GM21423 (cell line): ENCODE results near the gene FAM163B.
"Not testable (repeated sequence)": the region's sequence is repeated elsewhere in the genome, so short reads cannot be mapped to it uniquely, and the experiment has no call there.

Source experiments
- ATAC-seq: cut with Tn5 transposase; IDR thresholded peaks from one replicate; pipeline ENCODE4 v1.9.1; 2021; ENCODE audit warnings: mild to moderate bottlenecking, moderate library complexity; ENCODE audit not compliant: unreplicated experiment

Gene FAM163B

DNA sequence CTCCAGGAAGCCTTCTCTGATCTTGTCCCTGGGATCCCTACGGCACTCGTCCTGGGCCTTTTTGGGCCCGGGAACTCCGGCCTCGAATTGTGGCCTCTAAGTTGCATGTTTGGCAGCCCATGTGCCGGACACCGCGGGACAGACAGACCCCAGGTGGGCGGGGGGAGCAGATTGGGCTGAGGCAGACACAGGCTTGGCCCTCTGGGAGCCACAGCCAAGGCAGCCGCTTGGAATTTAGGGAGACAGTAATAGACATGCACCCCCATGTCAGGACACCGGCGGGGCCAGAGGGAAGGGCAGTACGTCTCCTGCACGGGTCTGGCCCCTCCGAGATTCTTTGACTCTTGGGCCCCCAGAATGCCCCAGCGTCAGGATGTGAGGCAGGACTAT lies 38.5 kb downstream of the FAM163B start:
- ATAC-seq = no peak

DNA sequence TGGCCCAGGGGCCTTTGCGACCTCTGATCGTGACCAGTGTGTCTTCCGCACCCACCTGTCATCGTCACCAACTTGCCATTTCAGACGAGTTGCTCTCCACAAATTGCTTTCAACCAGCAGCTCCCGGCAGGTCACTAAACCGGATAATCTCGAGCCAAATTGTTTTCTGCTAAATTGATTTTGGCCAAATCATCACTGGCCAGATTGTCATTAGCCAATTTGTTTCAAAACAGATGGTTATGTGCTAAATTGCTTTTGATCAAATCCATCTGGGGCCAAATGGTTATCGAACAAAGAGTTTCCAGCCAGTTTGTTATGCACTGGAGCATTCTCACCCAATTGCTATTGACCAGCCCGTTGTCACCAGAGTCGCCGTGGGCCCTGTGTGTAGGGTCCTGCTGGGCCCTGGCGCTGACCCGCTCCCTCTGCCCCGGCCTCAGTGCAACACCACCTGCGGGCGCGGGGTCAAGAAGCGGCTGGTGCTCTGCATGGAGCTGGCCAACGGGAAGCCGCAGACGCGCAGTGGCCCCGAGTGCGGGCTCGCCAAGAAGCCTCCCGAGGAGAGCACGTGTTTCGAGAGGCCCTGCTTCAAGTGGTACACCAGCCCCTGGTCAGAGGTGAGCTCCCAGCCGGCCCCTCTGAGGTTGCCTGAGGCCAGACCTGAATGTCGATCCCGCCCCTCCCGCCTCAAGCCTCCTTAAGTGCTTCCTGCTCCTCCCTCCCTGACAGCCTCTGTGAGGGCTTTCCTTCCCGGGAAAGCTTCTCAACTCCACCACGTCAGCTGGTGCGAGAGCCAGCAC lies 39.1 kb downstream of the FAM163B start:
- no peak for ATAC-seq

DNA sequence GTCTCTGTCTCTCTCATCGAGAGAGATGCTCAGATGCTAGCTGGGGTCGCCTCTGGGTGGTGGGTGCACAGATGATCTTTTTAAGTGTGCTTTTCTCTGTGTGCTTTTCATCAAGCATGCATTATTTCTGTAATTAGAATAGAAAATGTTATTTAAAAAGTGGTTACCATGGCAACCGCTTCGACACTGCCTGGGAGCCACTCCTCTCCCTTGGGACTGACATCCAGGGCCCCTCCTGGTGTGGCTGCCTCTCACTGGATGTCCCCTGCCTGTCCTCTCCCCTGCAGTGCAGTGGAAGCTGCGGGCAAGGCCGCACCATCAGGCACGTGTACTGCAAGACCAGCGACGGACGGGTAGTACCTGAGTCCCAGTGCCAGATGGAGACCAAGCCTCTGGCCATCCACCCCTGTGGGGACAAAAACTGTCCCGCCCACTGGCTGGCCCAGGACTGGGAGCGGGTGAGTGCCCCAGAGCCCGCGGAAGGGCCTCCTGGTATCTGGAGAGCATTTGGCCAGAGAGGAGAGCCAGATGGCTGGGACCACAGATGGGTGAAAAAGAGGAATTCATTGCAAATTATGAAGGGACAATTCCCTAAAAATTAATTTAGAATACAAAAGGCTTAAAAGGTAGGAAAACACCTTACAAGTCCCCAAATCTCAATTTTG lies 39.9 kb downstream of the FAM163B start:
- ATAC-seq = no peak

DNA sequence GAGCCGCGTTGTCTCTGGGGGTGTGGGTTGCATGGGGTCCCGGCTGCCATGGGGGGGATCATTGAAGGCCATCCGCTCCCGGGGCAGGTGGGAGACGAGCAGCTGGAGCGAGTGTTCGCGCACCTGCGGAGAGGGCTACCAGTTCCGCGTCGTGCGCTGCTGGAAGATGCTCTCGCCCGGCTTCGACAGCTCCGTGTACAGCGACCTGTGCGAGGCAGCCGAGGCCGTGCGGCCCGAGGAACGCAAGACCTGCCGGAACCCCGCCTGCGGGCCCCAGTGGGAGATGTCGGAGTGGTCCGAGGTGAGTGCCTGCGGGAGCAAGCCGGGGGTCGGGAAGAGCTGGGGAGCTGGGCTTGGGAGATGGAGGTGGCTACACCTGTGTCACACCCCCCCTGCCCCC lies 41.0 kb downstream of the FAM163B start:
- ATAC-seq = no peak

DNA sequence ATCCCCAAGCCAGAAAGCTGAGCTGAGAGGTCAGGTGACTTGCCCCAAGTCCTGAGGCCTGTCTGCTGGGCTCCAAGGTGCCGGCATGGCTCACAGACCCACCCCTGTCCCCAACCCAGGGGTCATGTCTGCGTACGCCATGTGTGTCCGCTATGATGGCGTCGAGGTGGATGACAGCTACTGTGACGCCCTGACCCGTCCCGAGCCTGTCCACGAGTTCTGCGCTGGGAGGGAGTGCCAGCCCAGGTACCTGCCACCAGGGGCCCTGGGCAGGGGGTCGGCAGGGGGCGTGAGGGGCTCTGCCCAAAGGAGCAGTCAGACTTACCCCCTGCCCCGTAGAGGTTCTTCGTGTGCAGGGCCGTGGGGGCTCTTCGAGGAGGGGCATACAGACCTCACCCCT lies 42.4 kb downstream of the FAM163B start:
- no peak for ATAC-seq

DNA sequence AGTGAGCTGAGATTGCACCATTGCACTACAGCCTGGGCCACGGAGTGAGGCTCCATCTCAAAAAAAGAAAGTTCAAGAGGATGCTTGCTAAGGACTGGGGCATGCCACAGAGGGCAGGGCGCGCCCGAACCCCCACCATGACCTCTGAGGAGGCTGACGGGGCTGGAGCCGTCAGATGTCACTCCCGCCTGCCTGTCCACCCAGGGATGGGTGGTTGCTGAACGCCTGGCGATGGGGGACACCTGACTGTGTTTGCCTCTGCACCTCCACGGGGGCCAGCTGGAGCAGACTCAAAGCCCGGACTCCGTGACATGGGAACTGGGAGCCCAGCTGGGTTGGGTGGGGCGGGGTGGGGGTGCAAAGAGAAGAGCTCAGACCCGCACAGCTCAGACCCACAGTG lies 42.8 kb downstream of the FAM163B start:
- ATAC-seq = no peak

DNA sequence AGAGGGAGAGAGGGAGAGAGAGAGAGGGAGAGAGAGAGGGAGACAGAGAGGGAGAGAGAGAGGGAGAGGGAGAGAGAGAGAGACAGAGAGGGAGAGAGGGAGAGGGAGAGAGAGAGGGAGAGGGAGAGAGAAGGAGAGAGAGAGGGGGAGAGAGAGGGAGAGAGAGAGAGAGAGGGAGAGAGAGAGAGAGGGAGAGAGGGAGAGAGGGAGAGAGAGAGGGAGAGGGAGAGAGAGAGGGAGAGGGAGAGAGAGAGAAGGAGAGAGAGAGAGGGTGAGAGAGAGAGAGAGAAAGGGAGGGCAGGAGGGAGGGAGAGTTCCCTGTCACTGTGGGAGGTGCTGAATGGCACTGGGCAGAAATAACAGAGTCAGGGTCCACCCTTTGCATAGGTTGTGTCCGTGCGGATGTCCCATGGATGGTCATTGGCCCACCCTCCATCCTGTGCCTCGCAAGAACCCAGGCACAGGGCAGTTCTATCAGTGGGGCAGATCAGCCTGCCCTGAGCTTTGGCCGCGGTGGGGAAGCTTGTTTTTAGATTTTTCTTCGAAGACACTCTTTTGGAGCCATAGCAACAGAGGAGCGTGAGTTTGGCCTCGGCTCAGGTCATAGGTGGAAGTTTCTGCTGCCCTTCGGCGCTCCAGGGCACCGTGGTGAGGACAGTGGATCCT lies 44.6 kb downstream of the FAM163B start:
- ATAC-seq = no peak

DNA sequence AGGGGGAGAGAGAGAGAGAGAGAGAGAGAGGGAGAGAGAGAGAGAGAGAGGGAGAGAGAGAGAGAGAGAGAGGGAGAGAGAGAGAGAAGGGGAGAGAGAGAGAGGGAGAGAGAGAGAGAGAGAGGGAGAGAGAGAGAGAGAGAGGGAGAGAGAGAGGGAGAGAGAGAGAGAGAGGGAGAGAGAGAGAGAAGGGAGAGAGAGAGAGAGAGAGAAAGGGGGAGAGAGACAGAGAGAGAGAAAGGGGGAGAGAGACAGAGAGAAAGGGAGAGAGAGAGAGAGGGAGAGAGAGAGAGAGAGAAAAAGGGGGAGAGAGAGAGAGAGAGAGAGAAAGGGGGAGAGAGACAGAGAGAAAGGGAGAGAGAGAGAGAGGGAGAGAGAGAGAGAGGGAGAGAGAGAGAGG lies 45.4 kb downstream of the FAM163B start:
- ATAC-seq = not testable (repeated sequence)

DNA sequence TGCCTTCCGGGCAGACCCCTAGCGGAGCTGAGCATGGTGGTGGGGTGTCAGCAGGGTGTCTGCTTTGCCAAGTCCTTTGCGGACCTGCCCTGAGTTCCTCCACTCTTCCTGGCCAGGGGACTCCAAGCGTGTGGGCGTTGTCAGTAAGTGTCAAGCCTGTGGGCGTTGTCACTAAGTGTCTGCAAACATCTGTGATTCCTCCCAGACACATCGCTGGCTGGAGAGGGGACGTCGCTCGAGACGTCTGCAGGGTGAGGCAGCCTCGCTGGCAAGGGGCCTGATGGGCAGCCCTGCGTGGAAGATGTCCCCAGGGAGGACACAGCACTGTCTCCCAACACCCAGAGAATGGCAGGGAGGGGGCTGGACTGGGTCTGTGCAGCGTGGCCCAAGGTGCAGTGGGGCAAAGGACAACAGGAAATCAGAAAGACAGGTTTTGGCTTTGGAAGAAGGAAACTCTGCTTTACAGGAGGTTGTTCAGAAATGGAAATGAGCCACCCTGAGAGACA lies 45.8 kb downstream of the FAM163B start:
- ATAC-seq = no peak

DNA sequence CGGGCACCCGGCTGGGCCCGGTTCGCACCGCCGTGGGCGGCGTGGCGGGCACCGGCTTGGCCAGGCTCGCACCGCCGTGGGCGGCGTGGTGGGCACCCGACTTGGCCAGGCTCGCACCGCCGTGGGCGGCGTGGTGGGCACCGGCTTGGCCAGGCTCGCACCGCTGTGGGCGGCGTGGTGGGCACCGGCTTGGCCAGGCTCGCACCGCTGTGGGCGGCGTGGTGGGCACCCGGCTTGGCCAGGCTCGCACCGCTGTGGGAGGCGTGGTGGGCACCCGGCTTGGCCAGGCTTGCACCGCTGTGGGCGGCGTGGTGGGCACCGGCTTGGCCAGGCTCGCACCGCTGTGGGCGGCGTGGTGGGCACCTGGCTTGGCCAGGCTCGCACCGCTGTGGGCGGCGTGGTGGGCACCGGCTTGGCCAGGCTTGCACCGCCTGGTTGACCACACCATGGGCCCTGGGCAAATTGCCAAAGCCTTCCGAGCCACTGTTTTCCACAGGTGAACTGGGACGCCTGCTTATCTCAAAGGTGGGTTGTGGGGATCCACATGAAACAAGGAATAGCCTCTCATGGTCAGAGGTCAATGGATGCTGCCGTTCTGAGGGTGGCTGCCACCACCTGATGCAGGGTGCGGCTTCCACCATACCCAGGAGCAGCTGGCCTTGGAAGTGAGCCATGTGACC lies 46.4 kb downstream of the FAM163B start:
- no peak for ATAC-seq

DNA sequence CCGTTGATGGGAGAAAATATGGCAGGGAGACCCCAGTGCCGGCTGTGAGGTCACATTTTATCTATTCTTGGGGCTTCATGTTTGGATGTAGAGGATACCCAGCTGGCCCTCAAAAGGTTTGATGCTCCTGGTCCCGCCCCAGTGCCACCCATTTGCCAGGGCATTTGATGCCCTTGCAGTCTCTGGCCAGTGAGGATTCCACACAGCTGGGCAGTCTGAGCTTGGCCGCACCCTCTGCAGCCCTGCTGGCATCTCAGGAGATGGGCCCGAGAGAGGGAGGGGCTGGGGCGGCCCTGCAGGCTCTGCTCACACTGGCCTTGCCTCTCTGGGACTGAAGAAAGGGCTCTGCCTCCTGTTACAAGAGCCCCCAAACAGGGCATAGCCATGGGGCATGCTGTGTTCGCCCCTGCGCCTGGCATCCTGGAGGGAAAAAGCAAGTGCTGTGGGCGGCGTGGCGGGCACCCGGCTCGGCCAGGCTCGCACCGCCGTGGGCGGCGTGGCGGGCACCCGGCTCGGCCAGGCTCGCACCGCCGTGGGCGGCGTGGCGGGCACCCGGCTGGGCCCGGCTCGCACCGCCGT lies 47.1 kb downstream of the FAM163B start:
- no peak for ATAC-seq

DNA sequence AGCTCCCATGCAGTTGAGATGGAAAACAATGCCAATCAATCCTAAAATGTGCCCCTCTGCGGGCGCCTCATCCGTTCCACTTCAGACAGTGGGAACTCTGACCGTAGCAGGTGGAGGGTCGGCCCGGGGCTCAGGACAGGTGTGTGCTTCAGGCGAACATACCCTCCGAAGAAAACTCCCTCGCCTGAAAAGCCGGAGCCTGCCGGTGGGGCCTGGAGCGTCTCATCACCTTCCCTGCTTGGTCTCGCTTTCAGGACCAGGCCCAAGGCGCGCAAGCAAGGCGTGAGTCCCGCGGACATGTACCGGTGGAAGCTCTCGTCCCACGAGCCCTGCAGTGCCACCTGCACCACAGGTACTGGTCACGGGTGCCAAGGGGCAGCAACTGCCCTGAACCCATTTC lies 48.2 kb downstream of the FAM163B start:
- no peak for ATAC-seq

DNA sequence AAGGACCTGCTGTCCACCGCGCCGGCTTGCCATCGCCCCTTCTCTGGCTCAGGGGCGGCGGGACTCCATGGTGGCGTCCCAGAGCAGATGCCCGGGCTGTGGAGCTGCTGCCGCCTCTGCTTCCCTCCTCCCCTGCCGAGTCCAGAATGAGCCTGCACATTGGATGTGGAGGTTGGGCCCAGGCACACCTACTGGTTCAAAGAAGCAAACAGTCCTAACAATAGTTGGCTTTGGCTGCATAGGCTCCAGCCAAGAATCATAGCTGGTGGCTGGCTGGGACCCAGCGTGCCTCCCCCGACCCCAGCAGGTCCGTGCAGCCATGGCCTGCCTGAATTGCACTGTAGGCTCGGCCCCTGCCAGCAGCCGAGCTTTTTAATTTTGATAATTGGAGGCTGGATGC lies 48.9 kb downstream of the FAM163B start:
- no peak for ATAC-seq

DNA sequence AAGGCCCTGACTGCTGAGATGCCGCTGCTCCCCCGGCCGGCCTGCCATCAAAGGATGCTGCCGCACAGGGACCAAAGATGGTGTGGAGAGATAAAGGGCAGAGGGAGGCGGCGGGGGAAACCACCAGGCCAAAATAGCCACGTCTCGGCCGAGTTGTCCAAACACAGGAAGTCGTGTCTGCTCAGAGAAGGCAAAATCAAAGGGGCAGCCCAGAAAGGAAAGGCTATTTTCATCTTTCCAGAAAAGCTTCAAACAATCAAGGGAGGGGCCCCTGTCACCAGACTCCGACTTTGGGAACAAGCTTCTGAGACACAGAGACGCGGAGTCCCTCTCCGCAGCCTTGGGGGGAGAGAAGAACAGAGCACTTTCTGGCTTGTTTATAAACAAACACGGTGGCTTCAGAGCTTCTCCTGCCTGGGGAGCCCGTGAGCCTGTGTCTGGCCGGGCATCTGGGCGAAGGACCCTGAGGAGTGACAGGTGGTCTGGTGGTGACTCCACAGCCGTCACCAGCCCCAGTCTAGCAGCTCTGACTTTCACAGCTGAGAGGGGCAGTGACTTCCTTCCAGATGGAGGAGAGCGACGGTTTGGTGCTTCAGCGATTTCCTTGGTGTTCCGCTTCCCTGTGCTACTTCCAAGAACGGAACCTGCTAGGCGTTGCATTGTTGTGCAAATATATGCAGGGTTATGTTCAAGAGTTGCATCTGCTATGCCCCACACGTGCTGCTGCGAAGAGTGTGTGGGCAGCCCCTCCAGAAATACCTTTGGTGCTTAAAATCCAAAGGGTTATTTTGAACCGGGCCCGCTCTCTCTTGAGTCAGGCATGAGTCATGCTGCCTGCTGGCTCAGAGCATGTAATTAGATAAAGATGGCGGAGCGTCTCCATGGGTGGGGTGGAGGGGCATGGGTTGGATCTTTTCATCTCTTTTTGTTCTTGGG lies 50.7 kb downstream of the FAM163B start:
- peak; percentile 47 for ATAC-seq

DNA sequence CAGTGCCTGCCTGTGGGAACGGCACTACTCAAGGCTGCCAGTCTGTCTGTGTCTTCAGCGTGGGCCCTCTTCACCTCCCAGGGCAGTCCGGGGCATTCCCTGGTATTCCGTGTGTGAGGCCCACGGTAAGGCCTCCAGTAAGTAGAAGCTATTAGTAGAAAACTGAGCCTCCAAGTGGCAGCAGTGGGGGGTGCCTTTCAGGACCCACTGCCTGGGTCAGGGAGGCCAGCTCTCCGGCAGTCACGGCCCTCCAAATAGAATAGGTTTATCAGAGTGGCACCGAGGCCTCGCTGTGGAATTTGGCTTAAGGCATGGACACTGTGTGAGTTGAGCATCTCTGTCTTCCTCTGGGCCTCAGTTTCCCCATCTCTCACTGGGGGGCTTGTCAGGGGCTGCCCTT lies 51.6 kb downstream of the FAM163B start:
- ATAC-seq = no peak

DNA sequence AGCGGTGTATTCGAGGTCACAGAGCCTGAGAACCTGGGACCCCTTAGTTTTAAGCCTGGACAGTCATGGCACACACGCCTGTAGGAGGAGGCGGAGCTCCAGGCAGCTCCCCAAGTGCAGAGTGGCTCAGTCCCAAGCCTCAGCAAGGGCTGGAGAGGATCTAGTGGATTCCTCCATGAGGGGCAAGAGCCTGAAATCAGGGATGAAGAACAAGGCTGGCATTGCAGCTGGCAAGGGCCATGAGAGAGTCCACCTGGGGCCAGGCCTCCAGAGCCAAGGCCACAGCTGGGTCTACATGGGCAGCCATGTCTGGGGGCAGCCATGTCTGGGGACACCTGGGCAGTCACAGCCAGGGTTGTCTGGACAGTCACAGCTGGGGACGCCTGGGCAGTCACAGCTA lies 52.8 kb downstream of the FAM163B start:
- ATAC-seq = no peak

DNA sequence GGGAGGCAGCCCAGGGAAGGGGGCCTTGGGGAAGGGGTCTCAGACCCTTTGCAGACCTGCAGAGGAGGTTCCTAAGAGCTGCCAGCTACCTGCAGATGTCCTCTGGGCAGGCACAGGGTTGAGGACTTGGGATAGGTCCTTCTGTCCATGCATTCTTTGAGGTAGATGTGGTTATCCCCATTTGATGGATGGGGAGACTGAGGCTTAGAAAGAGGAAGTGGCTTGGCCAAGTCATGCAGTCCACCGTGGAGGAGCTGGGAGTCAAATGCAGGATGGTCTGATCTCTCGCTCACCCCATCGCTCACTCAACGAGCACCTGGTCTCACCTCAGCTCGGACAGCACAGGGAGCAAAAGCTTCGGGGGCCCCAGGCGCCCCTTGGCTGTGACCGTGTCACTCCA lies 54.5 kb downstream of the FAM163B start:
- ATAC-seq = no peak

DNA sequence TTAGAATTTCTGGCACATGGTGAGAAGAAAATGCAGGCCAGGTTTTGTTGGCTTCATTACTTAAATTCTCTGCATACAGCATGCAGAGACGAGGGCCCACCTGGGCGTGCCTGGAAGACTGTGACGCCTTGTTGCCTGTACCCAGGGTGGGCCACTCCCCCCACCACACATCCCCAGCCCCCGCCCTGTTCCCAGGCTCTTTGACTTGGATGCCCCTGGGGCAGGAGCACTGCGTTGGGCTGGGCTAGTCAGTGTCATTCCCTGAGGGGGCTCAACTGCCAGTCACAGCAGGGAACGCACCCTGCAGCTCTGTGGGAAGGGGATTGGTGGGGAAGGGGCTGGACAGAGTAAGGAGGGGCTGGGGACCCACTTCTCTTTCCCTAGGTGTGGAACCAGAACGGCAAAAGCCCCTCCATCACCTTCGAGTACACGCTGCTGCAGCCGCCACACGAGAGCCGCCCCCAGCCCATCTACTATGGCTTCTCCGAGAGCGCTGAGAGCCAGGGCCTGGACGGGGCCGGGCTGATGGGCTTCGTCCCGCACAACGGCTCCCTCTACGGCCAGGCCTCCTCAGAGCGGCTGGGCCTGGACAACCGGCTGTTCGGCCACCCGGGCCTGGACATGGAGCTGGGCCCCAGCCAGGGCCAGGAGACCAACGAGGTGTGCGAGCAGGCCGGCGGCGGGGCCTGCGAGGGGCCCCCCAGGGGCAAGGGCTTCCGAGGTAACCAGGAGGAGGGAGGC lies 55.0 kb downstream of the FAM163B start:
- ATAC-seq = no peak

DNA sequence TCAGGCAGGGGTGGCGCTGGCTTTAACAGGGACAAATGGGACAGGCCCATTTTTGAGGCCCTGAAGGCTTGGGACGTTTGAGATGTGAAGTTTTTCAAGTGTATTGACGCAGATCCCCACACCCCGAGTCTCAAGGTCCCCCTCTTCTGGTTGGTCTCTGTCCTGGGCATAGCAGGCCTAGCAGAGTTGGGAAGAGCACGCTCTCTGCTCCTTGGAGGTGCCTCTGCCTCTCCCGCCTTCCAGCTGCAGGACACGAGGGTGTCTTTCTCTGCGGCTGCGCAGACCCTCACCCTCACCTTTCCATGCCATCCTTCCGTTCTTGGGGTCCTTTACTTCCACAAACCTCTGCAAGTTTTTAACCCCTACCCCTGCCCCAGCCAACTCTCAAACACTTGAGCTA lies 56.1 kb downstream of the FAM163B start:
- no peak for ATAC-seq
